G401 (cell line): ENCODE results near the gene CDH9. TPM values are rescaled to one million over a fixed set of nuclear protein-coding genes. Genes with fewer than 3 reads are reported as not detected.
"Not testable (repeated sequence)": the region's sequence is repeated elsewhere in the genome, so short reads cannot be mapped to it uniquely, and the experiment has no call there.

ENCODE experiments used
- DNase-seq: peaks from one replicate; pipeline ENCODE4 v3.0.0-alpha.2; 2015; ENCODE audit warnings: low spot score
- in situ Hi-C: cut with HindIII; loops from 2 replicates; pipeline ENCODE4 v1.10.0; 2016; ENCODE audit warnings: low sequenced_read_pairs, mixed read lengths
- total RNA-seq: library from RNA; depleted of rRNA; stranded (reverse); fragments of >200 nt; shearing (Covaris generic); gene quantifications from 2 replicates; pipeline ENCODE4 v1.2.3, GENCODE V29; 2014

Gene CDH9
- total RNA-seq, 1 experiment from 2014 or later = not detected

- in situ Hi-C loops = no loop called here
- no peak for DNase-seq
Measured at GRCh38 chr5:26959290-26959689, 79.1 kb downstream of the CDH9 start.

- DNase-seq = no peak
- in situ Hi-C loops = no loop called here
Measured at GRCh38 chr5:26955161-26955560, 83.2 kb downstream of the CDH9 start.

GRCh38 chr5:26948921-26949320 is 89.5 kb downstream of the CDH9 start:
- DNase-seq = no peak
- in situ Hi-C loops = no loop called here

GRCh38 chr5:26945901-26946300 is 92.5 kb downstream of the CDH9 start:
- DNase-seq = no peak
- in situ Hi-C loops = no loop called here

GRCh38 chr5:26942481-26942880 is 95.9 kb downstream of the CDH9 start:
- in situ Hi-C loops = no loop called here
- no peak for DNase-seq

- in situ Hi-C loops = no loop called here
- no peak for DNase-seq
Measured at GRCh38 chr5:26940994-26941393, 97.4 kb downstream of the CDH9 start.

- DNase-seq = no peak
- in situ Hi-C loops = no loop called here
Measured at GRCh38 chr5:26932238-26932637, 106.1 kb downstream of the CDH9 start.

GRCh38 chr5:26921439-26921838 is 116.9 kb downstream of the CDH9 start:
- in situ Hi-C loops = no loop called here
- no peak for DNase-seq

- in situ Hi-C loops = no loop called here
- DNase-seq = no peak
Measured at GRCh38 chr5:26903469-26903868, 134.9 kb downstream of the CDH9 start.

GRCh38 chr5:26894719-26895263 is 143.6 kb downstream of the CDH9 start:
- DNase-seq = no peak
- in situ Hi-C loops = no loop called here

- no peak for DNase-seq
- in situ Hi-C loops = no loop called here
Measured at GRCh38 chr5:26893078-26893477, 145.3 kb downstream of the CDH9 start.

GRCh38 chr5:26889815-26890214 is 148.6 kb downstream of the CDH9 start:
- no peak for DNase-seq

GRCh38 chr5:26884481-26884880 is 153.9 kb downstream of the CDH9 start:
- DNase-seq = no peak
- in situ Hi-C loops = no loop called here

More at GRCh38 chr5:26889815-26890214, 148.6 kb downstream of the CDH9 start:
- in situ Hi-C loops = no loop called here

- in situ Hi-C loops = no loop called here
- no peak for DNase-seq
Measured at GRCh38 chr5:26883375-26883774, 155.0 kb downstream of the CDH9 start.

GRCh38 chr5:26881901-26882300 is 156.5 kb downstream of the CDH9 start:
- no peak for DNase-seq
- in situ Hi-C loops = no loop called here

- in situ Hi-C loops = no loop called here
- no peak for DNase-seq
Measured at GRCh38 chr5:26877154-26877553, 161.2 kb downstream of the CDH9 start.

GRCh38 chr5:26872337-26872736 is 166.0 kb downstream of the CDH9 start:
- in situ Hi-C loops = no loop called here
- no peak for DNase-seq

- no peak for DNase-seq
- in situ Hi-C loops = no loop called here
Measured at GRCh38 chr5:26869781-26870180, 168.6 kb downstream of the CDH9 start.

GRCh38 chr5:26868504-26868903 is 169.9 kb downstream of the CDH9 start:
- no peak for DNase-seq
- in situ Hi-C loops = no loop called here

- in situ Hi-C loops = no loop called here
- DNase-seq = no peak
Measured at GRCh38 chr5:26864061-26864460, 174.3 kb downstream of the CDH9 start.

- in situ Hi-C loops = no loop called here
- DNase-seq = no peak
Measured at GRCh38 chr5:26856238-26856637, 182.1 kb downstream of the CDH9 start.

- in situ Hi-C loops = not testable (repeated sequence)
Measured at GRCh38 chr5:26852450-26852849, 185.9 kb downstream of the CDH9 start.

More at GRCh38 chr5:26852450-26852849, 185.9 kb downstream of the CDH9 start:
- not testable (repeated sequence) for DNase-seq
